Esophagus squamous epithelium (tissue), 5 donors: ENCODE measurements around the gene RIMBP2. TPM values are rescaled to one million over a fixed set of nuclear protein-coding genes. Genes with fewer than 3 reads are reported as not detected.

Experiments used
- DNase-seq: peaks from one replicate; lab custom pipeline; 2025; lab: John Stamatoyannopoulos, UW
- H3K27ac ChIP-seq, 4 donors: fragments of 200-600 bp; sonication (generic); one replicate each; pipeline ENCODE4 v1.5.1; 2016 to 2019; ENCODE audit warnings: mild to moderate bottlenecking in 1 of 4
- H3K27me3 ChIP-seq, 4 donors: fragments of 200-600 bp; sonication (generic); 1 replicate in 3 of 4; 2 replicates in 1 of 4; pipeline versions ENCODE4 v1.5.1 to v1.6.0; 2017 to 2021; ENCODE audit warnings: antibody characterized with exemption in 1 of 4
- H3K36me3 ChIP-seq, 3 donors: fragments of 200-600 bp; sonication (generic); one replicate each; pipeline ENCODE4 v1.5.1; 2016 to 2019
- H3K4me1 ChIP-seq, 3 donors: fragments of 200-600 bp; sonication (generic); one replicate each; pipeline ENCODE4 v1.5.1; 2017 to 2019
- H3K4me3 ChIP-seq, 4 donors: fragments of 200-600 bp; sonication (generic); 1 replicate in 3 of 4; 2 replicates in 1 of 4; pipeline ENCODE4 v1.5.1; 2016 to 2019; ENCODE audit warnings: mild to moderate bottlenecking in 2 of 4, moderate library complexity in 1 of 4
- H3K9me3 ChIP-seq, 3 donors: fragments of 200-600 bp; sonication (generic); one replicate each; pipeline ENCODE4 v1.5.1; 2016 to 2019
- POLR2A ChIP-seq, 4 donors: fragments of 450-650 bp; IDR thresholded peaks; one replicate each; pipeline ENCODE4 v1.6.1; 2017; ENCODE audit warnings: antibody characterized with exemption in 4 of 4, mild to moderate bottlenecking in 4 of 4, moderate library complexity in 3 of 4
- WGBS, 2 donors: methylation state at CpG; one replicate each; pipeline ENCODE4 v1.1.5; 2018; 5-methylcytosine and 5-hydroxymethylcytosine counted together
- intact Hi-C: fragments of 100-400 bp; cut with DNase I; formaldehyde crosslinking; loops from one replicate; pipeline ENCODE4 v1.15.0; 2022
- total RNA-seq, 4 donors: library from RNA; depleted of rRNA; stranded (reverse); fragments of >200 nt; gene quantifications; one replicate each; pipeline ENCODE4 v1.1.0, GENCODE V29; 2016
- TF ChIP-seq, protein P1 (sequence below), 6 experiments: fragments of 450-650 bp in 4 of 6; fragments of 200-600 bp in 2 of 6; sonication (generic) in 2 of 6; IDR thresholded peaks; one replicate each; pipeline ENCODE4 v1.5.1; 2016 to 2019; ENCODE audit warnings: antibody characterized with exemption in 6 of 6, mild to moderate bottlenecking in 4 of 6, moderate library complexity in 4 of 6
- donor health status: DM: yes; HTN: yes; CAD: no.

Gene RIMBP2
- total RNA-seq, 4 donors from 2014 or later, result 0.08 to 0.76 (median 0.46) TPM

DNA sequence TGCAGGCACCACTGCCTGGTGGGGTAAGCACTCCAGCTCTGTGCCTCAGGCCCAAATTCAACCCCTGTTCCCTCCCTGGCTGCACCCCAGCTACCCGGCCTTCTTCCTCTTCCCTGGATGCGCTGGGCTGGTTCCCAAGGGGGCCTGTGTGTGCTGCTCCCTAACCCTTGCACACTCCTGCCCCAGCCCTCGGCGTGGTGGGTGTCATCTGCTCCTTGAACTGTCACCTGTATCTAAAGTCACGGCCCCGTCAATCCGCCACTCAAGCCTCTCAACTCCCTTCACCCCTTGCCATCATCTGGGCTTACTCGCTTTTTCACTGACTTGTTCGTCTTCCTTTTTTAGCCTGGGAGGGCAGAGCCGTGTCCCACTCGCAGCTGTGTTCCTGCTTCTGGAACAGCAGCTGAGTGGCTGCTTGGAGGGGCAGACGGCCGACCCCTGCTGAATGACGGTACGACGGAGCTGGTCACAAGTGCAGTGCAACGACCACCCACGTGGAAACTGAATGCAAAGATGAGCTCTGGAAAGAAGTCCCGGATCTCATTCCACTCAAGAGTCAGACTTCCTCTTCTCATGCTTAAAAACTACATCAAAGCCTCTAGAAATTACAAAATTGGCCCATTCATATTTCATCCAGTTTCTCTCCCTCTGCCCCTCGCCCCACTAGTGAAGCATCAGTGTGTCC is 239.5 kb downstream of the RIMBP2 start:
- DNase-seq, result no peak
- Histone ChIP-seq H3K9me3 (no peaks in the 10 kb centered on the region), H3K4me3 (no peak overlapping the region), H3K27ac (no peak overlapping the region), H3K27me3 (peaks cover 0 to 18% (median 0%) of the 10 kb centered on the region in 4 donors), H3K4me1 (peaks cover 0 to 7% (median 0%) of the 10 kb centered on the region in 3 donors), H3K36me3 (no peaks in the 10 kb centered on the region)
- intact Hi-C loops, result no loop called here
- 58 to 61% methylated on average over 13 to 18 of the region's 20 CpGs for WGBS, 2 donors
- TF ChIP-seq, protein P1, sequence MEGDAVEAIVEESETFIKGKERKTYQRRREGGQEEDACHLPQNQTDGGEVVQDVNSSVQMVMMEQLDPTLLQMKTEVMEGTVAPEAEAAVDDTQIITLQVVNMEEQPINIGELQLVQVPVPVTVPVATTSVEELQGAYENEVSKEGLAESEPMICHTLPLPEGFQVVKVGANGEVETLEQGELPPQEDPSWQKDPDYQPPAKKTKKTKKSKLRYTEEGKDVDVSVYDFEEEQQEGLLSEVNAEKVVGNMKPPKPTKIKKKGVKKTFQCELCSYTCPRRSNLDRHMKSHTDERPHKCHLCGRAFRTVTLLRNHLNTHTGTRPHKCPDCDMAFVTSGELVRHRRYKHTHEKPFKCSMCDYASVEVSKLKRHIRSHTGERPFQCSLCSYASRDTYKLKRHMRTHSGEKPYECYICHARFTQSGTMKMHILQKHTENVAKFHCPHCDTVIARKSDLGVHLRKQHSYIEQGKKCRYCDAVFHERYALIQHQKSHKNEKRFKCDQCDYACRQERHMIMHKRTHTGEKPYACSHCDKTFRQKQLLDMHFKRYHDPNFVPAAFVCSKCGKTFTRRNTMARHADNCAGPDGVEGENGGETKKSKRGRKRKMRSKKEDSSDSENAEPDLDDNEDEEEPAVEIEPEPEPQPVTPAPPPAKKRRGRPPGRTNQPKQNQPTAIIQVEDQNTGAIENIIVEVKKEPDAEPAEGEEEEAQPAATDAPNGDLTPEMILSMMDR (IDR thresholded peaks at IDR 0.05), result no peak
- no peak for TF ChIP-seq POLR2A (IDR thresholded peaks at IDR 0.05)

DNA sequence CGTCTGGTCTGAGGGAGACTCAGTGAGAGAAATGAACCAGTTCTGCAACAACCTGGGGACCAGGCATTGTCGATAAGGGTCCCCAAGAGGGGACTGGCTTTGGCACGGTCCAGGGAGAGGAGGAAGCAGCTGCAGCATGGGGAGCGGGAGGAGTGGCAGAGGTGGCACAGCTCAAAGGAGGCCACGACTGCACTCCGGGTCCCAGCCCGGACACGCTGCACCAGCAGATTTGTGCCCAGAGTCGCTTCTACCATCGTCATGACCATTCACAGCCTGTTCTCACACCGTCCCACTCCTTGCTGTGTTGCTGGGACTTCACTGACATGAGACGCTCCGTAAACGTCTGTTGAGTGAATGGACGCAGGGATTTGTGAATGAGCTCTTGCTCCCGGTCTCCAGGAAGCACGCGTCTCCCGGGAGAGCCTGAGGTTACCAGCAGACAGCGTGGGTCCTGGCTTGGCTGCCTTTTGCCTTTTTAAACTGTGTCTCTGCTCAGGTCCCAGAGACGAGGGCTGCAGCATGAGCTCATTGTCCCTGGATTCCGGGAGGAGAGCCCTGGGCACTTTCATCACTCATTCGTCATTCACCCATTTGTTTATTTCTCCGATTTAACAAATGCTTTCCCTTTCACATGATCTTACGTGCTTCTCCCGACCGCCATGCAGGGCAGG is 241.4 kb downstream of the RIMBP2 start:
- intact Hi-C loops, result no loop called here
- TF ChIP-seq, protein P1 (IDR thresholded peaks at IDR 0.05), result no peak
- no peak for TF ChIP-seq POLR2A (IDR thresholded peaks at IDR 0.05)
- no peaks in the 10 kb centered on the region for H3K36me3 ChIP-seq
- no peaks in the 10 kb centered on the region for H3K4me1 ChIP-seq
- peaks cover 0 to 4% (median 0%) of the 10 kb centered on the region in 4 donors for H3K27me3 ChIP-seq
- WGBS, 2 donors, result 37 to 50% methylated on average over 4 to 14 of the region's 27 CpGs
- H3K4me3 ChIP-seq, result no peak overlapping the region
- no peak for DNase-seq
- H3K9me3 ChIP-seq, result no peaks in the 10 kb centered on the region
- no peak overlapping the region for H3K27ac ChIP-seq

DNA sequence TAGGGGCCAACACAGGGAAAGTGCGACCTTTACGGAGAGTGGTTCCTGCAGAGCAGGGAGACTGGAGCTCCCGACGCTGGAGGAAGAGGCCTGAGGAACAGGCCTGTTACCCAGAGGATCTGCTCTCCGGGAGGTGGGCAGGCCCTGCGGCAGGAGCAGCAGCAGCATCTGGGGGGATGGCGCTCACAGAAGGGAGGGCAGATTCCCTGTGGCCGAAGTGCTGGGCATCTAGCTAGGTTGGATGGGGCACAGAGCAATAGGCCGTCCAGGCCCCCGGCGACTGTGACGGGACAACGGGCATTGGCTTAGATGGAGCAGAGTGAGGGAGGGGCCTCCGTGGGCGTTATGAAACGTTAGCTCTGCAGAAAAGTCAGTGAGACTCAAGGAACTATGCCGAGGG is 242.8 kb downstream of the RIMBP2 start:
- no peak for DNase-seq
- peaks cover 0 to 4% (median 0%) of the 10 kb centered on the region in 4 donors for H3K27me3 ChIP-seq
- TF ChIP-seq POLR2A (IDR thresholded peaks at IDR 0.05), result no peak
- TF ChIP-seq, protein P1 (IDR thresholded peaks at IDR 0.05), result no peak
- intact Hi-C loops, result no loop called here
- H3K9me3 ChIP-seq, result peaks cover 0 to 3% (median 0%) of the 10 kb centered on the region in 3 donors
- H3K4me3 ChIP-seq, result no peak overlapping the region
- H3K4me1 ChIP-seq, result no peaks in the 10 kb centered on the region
- 70 to 78% methylated on average over 12 to 13 of the region's 17 CpGs for WGBS, 2 donors
- H3K27ac ChIP-seq, result no peak overlapping the region
- H3K36me3 ChIP-seq, result no peaks in the 10 kb centered on the region

DNA sequence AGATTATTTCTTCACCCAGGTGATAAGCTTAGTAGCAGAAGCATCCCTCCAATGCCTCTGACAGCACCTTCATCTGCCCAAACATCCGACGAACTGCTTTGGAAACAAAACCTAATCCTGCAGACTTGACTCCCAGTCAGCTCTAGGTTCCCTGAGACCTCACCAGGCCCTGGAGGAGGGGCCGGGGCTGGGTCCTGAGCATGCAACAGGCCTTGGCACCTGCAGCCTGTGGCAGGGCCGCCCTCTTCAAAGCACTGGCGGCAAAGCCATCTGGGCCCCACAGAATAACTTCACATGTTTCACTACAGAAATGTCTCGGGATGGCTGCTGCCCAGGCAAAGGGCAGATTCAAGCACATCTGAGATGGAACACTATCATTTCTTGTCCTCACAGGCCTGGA is 245.1 kb downstream of the RIMBP2 start:
- intact Hi-C loops, result no loop called here
- Histone ChIP-seq H3K9me3 (peaks cover 0 to 15% (median 12%) of the 10 kb centered on the region in 3 donors), H3K36me3 (no peaks in the 10 kb centered on the region), H3K4me1 (no peaks in the 10 kb centered on the region), H3K27ac (no peak overlapping the region), H3K4me3 (no peak overlapping the region), H3K27me3 (peaks cover 0 to 10% (median 0%) of the 10 kb centered on the region in 4 donors)
- 43 to 76% methylated on average over 3 to 6 of the region's 6 CpGs for WGBS, 2 donors
- TF ChIP-seq, protein P1 (IDR thresholded peaks at IDR 0.05), result no peak
- TF ChIP-seq POLR2A (IDR thresholded peaks at IDR 0.05), result no peak
- no peak for DNase-seq

DNA sequence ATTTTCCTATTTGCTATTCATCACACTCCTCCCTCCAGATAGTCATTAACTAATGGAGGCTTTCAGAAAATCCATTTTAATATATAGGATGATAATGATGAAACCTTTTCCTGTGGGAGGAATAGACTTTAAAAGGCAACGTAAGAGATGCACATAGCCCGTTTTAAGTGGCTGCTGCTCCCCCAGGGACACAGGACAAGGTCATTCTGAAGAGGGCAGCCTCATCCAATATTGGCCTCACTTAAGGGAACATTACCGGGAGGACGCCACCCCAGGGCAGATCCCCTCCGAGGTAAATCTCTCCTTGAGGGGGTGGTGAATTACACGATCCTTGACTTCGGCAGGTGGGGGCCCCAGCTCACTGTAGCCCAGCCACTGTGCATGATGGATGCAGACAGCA is 246.5 kb downstream of the RIMBP2 start:
- Histone ChIP-seq H3K27me3 (peaks cover 0 to 14% (median 0%) of the 10 kb centered on the region in 4 donors), H3K4me1 (no peaks in the 10 kb centered on the region), H3K4me3 (no peak overlapping the region), H3K36me3 (no peaks in the 10 kb centered on the region), H3K27ac (no peak overlapping the region), H3K9me3 (peaks cover 0 to 15% (median 12%) of the 10 kb centered on the region in 3 donors)
- TF ChIP-seq, protein P1 (IDR thresholded peaks at IDR 0.05), result no peak
- no peak for TF ChIP-seq POLR2A (IDR thresholded peaks at IDR 0.05)
- no peak for DNase-seq
- WGBS, 2 donors, result 80 to 83% methylated on average over 4 to 5 of the region's 7 CpGs
- intact Hi-C loops, result no loop called here
